ENCODE measurements around the gene PRRT3. TPM values are rescaled to one million over a fixed set of nuclear protein-coding genes. Genes with fewer than 3 reads are reported as not detected.

Gene PRRT3
- polyA plus RNA-seq, 1 experiment: 4.0 TPM

DNA sequence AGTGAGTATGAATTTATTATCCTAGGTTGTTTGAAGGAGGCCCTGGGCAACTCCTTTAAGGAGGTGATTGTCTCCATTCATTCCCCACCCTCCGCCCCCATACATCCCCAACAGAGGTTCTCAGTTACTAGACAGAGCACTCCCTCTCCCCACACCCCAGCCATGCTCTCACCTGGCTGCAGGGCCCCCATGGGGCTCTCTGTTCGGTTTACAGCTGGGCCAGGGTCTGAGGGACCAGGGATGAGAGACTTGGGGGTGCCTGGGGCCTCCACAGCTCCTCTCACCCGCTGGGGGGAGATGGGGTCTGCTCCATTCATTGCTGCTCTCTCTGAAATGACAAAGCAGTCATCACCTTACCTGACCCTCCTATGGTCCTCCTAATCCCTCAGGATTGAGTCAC is 3.6 kb downstream of the PRRT3 start:
- ChIA-PET POLR2A (no interaction called here), CTCF (interaction anchor here (1.0 kb wide), 1 partner anchor 16 kb away, joined by 4 read pairs; no protein-coding TSS in a partner anchor)
- TF ChIP-seq, protein P1, sequence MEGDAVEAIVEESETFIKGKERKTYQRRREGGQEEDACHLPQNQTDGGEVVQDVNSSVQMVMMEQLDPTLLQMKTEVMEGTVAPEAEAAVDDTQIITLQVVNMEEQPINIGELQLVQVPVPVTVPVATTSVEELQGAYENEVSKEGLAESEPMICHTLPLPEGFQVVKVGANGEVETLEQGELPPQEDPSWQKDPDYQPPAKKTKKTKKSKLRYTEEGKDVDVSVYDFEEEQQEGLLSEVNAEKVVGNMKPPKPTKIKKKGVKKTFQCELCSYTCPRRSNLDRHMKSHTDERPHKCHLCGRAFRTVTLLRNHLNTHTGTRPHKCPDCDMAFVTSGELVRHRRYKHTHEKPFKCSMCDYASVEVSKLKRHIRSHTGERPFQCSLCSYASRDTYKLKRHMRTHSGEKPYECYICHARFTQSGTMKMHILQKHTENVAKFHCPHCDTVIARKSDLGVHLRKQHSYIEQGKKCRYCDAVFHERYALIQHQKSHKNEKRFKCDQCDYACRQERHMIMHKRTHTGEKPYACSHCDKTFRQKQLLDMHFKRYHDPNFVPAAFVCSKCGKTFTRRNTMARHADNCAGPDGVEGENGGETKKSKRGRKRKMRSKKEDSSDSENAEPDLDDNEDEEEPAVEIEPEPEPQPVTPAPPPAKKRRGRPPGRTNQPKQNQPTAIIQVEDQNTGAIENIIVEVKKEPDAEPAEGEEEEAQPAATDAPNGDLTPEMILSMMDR (IDR thresholded peaks at IDR 0.05; ENCODE audit: insufficient read depth, low read depth, low read length): no peak
- no peak overlapping the region for H3K4me3 ChIP-seq (ENCODE audit: low read depth, low read length)
- H3K27me3 ChIP-seq (ENCODE audit: control insufficient read depth, insufficient read depth, low read length): no peaks in the 10 kb centered on the region
- H3K36me3 ChIP-seq (ENCODE audit: control insufficient read depth, insufficient read depth, low read length): peaks cover 4% of the 10 kb centered on the region
- DNase-seq (ENCODE audit: low read depth): no peak

DNA sequence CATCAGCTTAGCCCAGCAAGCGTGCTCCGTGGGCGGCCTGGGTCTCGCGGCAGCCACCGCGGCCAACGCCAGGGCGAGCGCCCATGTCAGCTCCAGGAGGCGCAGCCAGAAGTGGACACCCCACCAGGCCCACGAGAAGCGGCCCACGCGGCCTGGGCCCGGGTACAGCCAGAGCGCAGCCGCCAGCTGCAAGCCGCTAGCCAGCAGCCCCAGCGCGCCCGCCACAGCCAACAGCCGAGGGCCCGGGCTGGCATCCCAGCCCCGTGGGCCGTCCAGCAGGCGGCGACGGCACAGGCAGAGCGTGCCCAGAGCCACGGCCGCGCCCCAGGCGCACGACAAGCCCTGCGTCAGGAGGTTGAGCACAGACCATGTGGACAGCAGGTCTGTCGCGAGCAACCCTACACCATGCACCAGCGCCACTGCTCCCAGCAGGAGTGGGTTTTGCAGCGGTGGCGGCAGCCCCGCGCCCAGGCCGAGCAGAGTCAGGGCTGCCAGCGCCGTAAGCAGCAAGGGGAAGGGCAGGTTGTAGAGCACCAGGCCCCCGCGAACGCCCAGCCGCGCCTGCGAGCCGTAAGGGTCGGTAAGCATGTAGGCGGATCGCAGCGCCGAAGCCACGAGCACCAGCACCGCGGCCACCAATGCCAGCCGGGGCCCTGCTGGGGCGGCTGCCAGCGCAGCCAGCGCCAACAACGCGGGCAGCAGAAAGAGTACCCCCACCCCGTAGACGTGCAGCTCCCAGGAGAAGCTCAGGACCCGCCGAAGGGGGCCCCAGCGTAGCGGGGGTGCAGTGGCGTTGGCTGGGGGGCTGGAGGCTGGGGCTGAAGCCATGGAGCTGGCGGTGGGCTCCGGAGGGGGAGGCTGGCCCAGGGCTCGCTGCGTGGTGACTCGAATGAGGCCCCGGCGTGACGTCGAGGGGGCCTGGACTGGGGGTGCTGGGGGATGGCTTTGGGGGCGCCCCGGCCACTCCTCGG is 4.9 kb downstream of the PRRT3 start:
- H3K36me3 ChIP-seq (ENCODE audit: control insufficient read depth, insufficient read depth, low read length): peaks cover 8% of the 10 kb centered on the region
- no peaks in the 10 kb centered on the region for H3K27me3 ChIP-seq (ENCODE audit: control insufficient read depth, insufficient read depth, low read length)
- ChIA-PET CTCF (interaction anchor here (0.7 to 2.2 kb wide), 31 partner anchors 8 to 317 kb away, joined by 3 to 25 read pairs (median 3); partner anchors contain the start of genes CRELD1, EMC3, RPUSD3 and TATDN2), POLR2A (interaction anchor here (1.0 kb wide), 1 partner anchor 14 kb away, joined by 3 read pairs; the partner anchor contains the start of gene CRELD1)
- no peak for DNase-seq (ENCODE audit: low read depth)
- TF ChIP-seq, protein P1 (IDR thresholded peaks at IDR 0.05; ENCODE audit: insufficient read depth, low read depth, low read length): peak; percentile 50
- peak overlapping the region; percentile 50 for H3K4me3 ChIP-seq (ENCODE audit: low read depth, low read length)

DNA sequence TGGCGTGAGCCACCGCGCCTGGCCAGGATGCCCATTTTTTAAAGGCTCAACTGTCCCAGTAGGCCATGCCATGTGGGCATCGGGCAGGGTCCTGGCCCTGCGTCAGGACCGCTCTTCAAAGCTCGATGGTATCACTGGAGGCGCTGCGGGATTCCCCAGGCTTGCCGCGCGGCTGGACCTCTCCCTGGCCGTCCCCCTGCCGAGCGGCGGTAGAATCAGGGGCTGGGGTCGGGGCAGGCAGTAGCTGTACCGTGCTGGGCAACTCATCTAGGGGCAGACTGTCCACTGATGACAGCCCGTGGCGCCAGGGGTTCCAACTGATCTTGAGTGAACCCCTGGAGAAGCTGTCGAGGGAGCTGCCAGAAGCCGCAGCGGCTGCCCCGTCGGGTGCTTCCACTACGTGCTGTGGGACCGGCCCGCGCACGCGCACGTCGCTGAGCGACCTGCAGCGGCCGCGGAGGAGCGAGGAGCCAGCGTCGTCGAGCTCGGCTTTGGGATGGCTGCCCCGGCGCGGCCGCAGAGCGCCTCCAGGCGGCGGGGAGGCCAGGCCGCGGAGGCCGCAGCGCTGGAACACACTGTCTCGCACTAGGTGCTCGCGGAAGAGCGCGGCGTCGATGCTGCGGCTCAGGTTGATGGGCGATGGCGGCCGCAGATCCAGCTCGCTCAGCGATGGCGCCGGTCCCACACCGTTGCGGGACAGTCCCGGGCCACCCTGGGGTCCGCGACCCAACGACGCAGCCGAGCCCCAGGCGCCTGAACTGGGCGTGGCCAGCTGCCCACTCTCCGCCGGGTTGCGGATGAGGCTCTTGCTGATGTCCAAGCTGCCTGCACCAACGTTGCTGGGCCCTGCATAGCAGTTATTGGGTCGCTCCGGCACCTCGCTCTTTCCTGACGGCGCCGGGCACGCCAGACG is 5.8 kb downstream of the PRRT3 start:
- ChIA-PET POLR2A (interaction anchor here (1.0 kb wide), 1 partner anchor 13 kb away, joined by 3 read pairs; the partner anchor contains the start of gene CRELD1), CTCF (interaction anchor here (0.7 to 2.2 kb wide), 37 partner anchors 9 to 317 kb away, joined by 3 to 25 read pairs (median 3); partner anchors contain the start of genes CRELD1, EMC3, IL17RC and RPUSD3)
- DNase-seq (ENCODE audit: low read depth): peak; percentile 45
- peaks cover 8% of the 10 kb centered on the region for H3K36me3 ChIP-seq (ENCODE audit: control insufficient read depth, insufficient read depth, low read length)
- H3K4me3 ChIP-seq (ENCODE audit: low read depth, low read length): peak overlapping the region; percentile 50
- TF ChIP-seq, protein P1 (IDR thresholded peaks at IDR 0.05; ENCODE audit: insufficient read depth, low read depth, low read length): peak; percentile 45
- no peaks in the 10 kb centered on the region for H3K27me3 ChIP-seq (ENCODE audit: control insufficient read depth, insufficient read depth, low read length)

DNA sequence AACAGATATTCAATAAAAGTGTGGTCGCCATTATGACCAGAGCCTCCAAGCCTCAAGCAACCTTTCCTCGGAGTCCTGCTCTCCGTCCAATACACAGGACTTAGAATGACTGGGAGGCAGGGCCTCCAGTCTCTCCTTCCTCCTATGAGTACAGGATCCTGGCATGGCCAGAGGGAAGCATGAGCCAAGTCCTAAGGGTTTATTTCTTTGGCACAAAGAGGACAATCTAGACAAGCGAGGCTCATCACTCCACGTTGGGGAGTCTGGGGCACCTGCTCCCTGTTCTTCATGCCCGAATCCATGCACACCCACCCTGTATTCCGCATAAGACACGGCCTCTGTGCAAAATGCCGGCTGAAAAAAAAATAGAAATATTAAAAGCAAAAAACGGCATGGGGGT is 6.8 kb downstream of the PRRT3 start:
- CTCF ChIA-PET: interaction anchor here (1.4 to 1.9 kb wide), 4 partner anchors 8 to 90 kb away, joined by 3 to 19 read pairs (median 6); no protein-coding TSS in a partner anchor
- POLR2A ChIA-PET: no interaction called here

More for the DNA sequence above, 6.8 kb downstream of the PRRT3 start:
- TF ChIP-seq, protein P1 (IDR thresholded peaks at IDR 0.05; ENCODE audit: insufficient read depth, low read depth, low read length): no peak
- H3K27me3 ChIP-seq (ENCODE audit: control insufficient read depth, insufficient read depth, low read length): no peaks in the 10 kb centered on the region
- no peak overlapping the region for H3K4me3 ChIP-seq (ENCODE audit: low read depth, low read length)
- DNase-seq (ENCODE audit: low read depth): no peak
- peaks cover 8% of the 10 kb centered on the region for H3K36me3 ChIP-seq (ENCODE audit: control insufficient read depth, insufficient read depth, low read length)
